Endodermal cell (in vitro differentiated cells): Measurements from ENCODE around the gene ARHGAP25. TPM values are rescaled to one million over a fixed set of nuclear protein-coding genes. Genes with fewer than 3 reads are reported as not detected.

ENCODE experiments used
- DNase-seq: peaks from one replicate; pipeline ENCODE4 v3.0.0-alpha.2; 2017
- H3K27ac ChIP-seq: 2 replicates; pipeline ENCODE4 v1.5.1; 2013; ENCODE audit warnings: mild to moderate bottlenecking, low read depth, low read length, moderate library complexity
- H3K27me3 ChIP-seq: 2 replicates; pipeline ENCODE4 v1.6.1; 2013; ENCODE audit warnings: mild to moderate bottlenecking, low read length, moderate library complexity; ENCODE audit not compliant: insufficient read depth, control insufficient read depth, poor library complexity, severe bottlenecking
- H3K36me3 ChIP-seq: 2 replicates; pipeline ENCODE4 v1.7.0; 2013; ENCODE audit warnings: mild to moderate bottlenecking, low read length, moderate library complexity; ENCODE audit not compliant: control insufficient read depth, insufficient read depth
- H3K4me1 ChIP-seq: one replicate; pipeline ENCODE4 v1.7.0; 2013; ENCODE audit warnings: low read length; ENCODE audit not compliant: control insufficient read depth, insufficient read depth
- H3K4me3 ChIP-seq: 2 replicates; pipeline ENCODE4 v1.5.1; 2013; ENCODE audit warnings: mild to moderate bottlenecking, low read length, moderate library complexity
- H3K9ac ChIP-seq: 2 replicates; pipeline ENCODE4 v1.6.1; 2013; ENCODE audit warnings: mild to moderate bottlenecking, low read length, moderate library complexity; ENCODE audit not compliant: poor library complexity, severe bottlenecking; ENCODE audit errors: extremely low read depth
- H3K9me3 ChIP-seq: 2 replicates; pipeline ENCODE4 v1.6.1; 2013; ENCODE audit warnings: mild to moderate bottlenecking, low read length, moderate library complexity; ENCODE audit not compliant: control insufficient read depth
- H3K27ac Mint-ChIP-seq: 2 replicates; pipeline ENCODE4 v1.8.0; 2020; ENCODE audit warnings: mixed read lengths
- H3K27me3 Mint-ChIP-seq: 2 replicates; pipeline ENCODE4 v1.8.0; 2021; ENCODE audit warnings: mild to moderate bottlenecking, mixed read lengths; ENCODE audit not compliant: insufficient read depth
- H3K36me3 Mint-ChIP-seq: 2 replicates; pipeline ENCODE4 v1.8.0; 2020; ENCODE audit warnings: low read depth, mixed read lengths
- H3K4me1 Mint-ChIP-seq: 2 replicates; pipeline ENCODE4 v1.8.0; 2020; ENCODE audit warnings: mixed read lengths
- H3K4me3 Mint-ChIP-seq: 2 replicates; pipeline ENCODE4 v1.8.0; 2020; ENCODE audit warnings: mild to moderate bottlenecking, moderate library complexity, mixed read lengths
- H3K9me3 Mint-ChIP-seq: 2 replicates; pipeline ENCODE4 v1.8.0; 2020; ENCODE audit warnings: mild to moderate bottlenecking, mixed read lengths
- CTCF ChIP-seq: fragments of 200-600 bp; sonication (generic); conservative IDR thresholded peaks from 2 replicates; pipeline ENCODE4 v1.5.0; 2021; ENCODE audit warnings: antibody characterized with exemption, mild to moderate bottlenecking
- WGBS, 2 experiments: methylation state at CpG; one replicate each; pipeline versions ENCODE4 v1.1.5 to v1.1.7; 2013; ENCODE audit warnings: missing lambda C conversion rate in 2 of 2, mixed read lengths in 1 of 2; ENCODE audit not compliant: insufficient coverage in 1 of 2, insufficient read length in 1 of 2; 5-methylcytosine and 5-hydroxymethylcytosine counted together
- total RNA-seq, 2 donors: library from RNA; stranded (reverse); fragmentation: NEBNext Ultra II Directional in 1 of 2; extraction: Animal tissue kit (Norgen Biotek cat#: 25700) in 1 of 2; gene quantifications; 2 replicates in 1 of 2; 3 replicates in 1 of 2; pipeline ENCODE4 v1.2.1, GENCODE V29; 2021

ARHGAP25 gene
- total RNA-seq, 2 donors from 2014 or later = 0.82 to 2.6 TPM

- H3K4me1 ChIP-seq = no peaks in the 10 kb centered on the region
- H3K27me3 ChIP-seq = peaks cover 4% of the 10 kb centered on the region
- Mint-ChIP-seq H3K4me3 (no peak overlapping the region), H3K27me3 (peaks cover 15% of the 10 kb centered on the region), H3K36me3 (peaks cover 1% of the 10 kb centered on the region), H3K9me3 (peaks cover 8% of the 10 kb centered on the region), H3K27ac (no peak overlapping the region), H3K4me1 (no peaks in the 10 kb centered on the region)
- DNase-seq = no peak
- TF ChIP-seq CTCF = no peak
- no peak overlapping the region for H3K4me3 ChIP-seq
- WGBS, 2 experiments = 91% methylated on average over 2 of the region's 2 CpGs; no CpG with 5 or more reads in 1 of the 2 experiments
- H3K9me3 ChIP-seq = no peaks in the 10 kb centered on the region
- no peaks in the 10 kb centered on the region for H3K36me3 ChIP-seq
- no peak overlapping the region for H3K27ac ChIP-seq
- no peak overlapping the region for H3K9ac ChIP-seq
These were observed 110.4 kb downstream of the ARHGAP25 start for GRCh38 chr2:68845043-68845442.

- Mint-ChIP-seq H3K36me3 (no peaks in the 10 kb centered on the region), H3K4me3 (no peak overlapping the region), H3K27ac (no peak overlapping the region), H3K4me1 (no peaks in the 10 kb centered on the region), H3K27me3 (peaks cover 17% of the 10 kb centered on the region), H3K9me3 (no peaks in the 10 kb centered on the region)
- TF ChIP-seq CTCF = no peak
- Histone ChIP-seq H3K4me1 (no peaks in the 10 kb centered on the region), H3K9ac (no peak overlapping the region), H3K27me3 (peaks cover 4% of the 10 kb centered on the region), H3K4me3 (no peak overlapping the region), H3K9me3 (no peaks in the 10 kb centered on the region), H3K27ac (no peak overlapping the region), H3K36me3 (no peaks in the 10 kb centered on the region)
- WGBS, 2 experiments = 53 to 82% methylated on average over 2 to 3 of the region's 3 CpGs
- no peak for DNase-seq
These were observed 111.5 kb downstream of the ARHGAP25 start for GRCh38 chr2:68846091-68846490.

- no peak for DNase-seq
- peaks cover 4% of the 10 kb centered on the region for H3K27me3 ChIP-seq
- no peaks in the 10 kb centered on the region for H3K36me3 ChIP-seq
- H3K9me3 ChIP-seq = no peaks in the 10 kb centered on the region
- H3K4me1 ChIP-seq = no peaks in the 10 kb centered on the region
- no peak overlapping the region for H3K4me3 Mint-ChIP-seq
- no peaks in the 10 kb centered on the region for H3K4me1 Mint-ChIP-seq
- no peak overlapping the region for H3K9ac ChIP-seq
- H3K27ac Mint-ChIP-seq = no peak overlapping the region
- no peaks in the 10 kb centered on the region for H3K9me3 Mint-ChIP-seq
- TF ChIP-seq CTCF = no peak
- peaks cover 17% of the 10 kb centered on the region for H3K27me3 Mint-ChIP-seq
- H3K4me3 ChIP-seq = no peak overlapping the region
- no peaks in the 10 kb centered on the region for H3K36me3 Mint-ChIP-seq
- H3K27ac ChIP-seq = no peak overlapping the region
These were observed 113.1 kb downstream of the ARHGAP25 start for GRCh38 chr2:68847751-68848150.
